Activated CD4-positive, alpha-beta T cell treated with anti-CD3 and anti-CD28 coated beads, Interleukin-2, amount 10 ng/mL, durations not matched to agents 7 days and 5 days (primary cell): ENCODE measurements around the gene NDUFS4. TPM values are rescaled to one million over a fixed set of nuclear protein-coding genes. Genes with fewer than 3 reads are reported as not detected.
"Not testable (repeated sequence)": the region's sequence is repeated elsewhere in the genome, so short reads cannot be mapped to it uniquely, and the experiment has no call there.

Experiments
- CTCF ChIA-PET: fragments of 350-600 bp; sonication (Branson Sonifier 250); formaldehyde crosslinking; loops from one replicate; lab custom pipeline; 2021; ENCODE audit warnings: antibody characterized with exemption; lab: Charles Lee
- POLR2A ChIA-PET: fragments of 350-600 bp; sonication (Branson Sonifier 250); formaldehyde crosslinking; loops from one replicate; lab custom pipeline; 2021; ENCODE audit warnings: antibody characterized with exemption; lab: Charles Lee
- DNase-seq: peaks from one replicate; pipeline ENCODE4 v3.0.0-alpha.2; 2020
- H3K27ac Mint-ChIP-seq: one replicate; pipeline ENCODE4 v1.8.0; 2021; ENCODE audit warnings: mild to moderate bottlenecking, moderate library complexity, mixed read lengths
- H3K27me3 Mint-ChIP-seq: one replicate; pipeline ENCODE4 v1.8.0; 2021; ENCODE audit warnings: mixed read lengths
- H3K36me3 Mint-ChIP-seq: one replicate; pipeline ENCODE4 v1.8.0; 2021; ENCODE audit warnings: low read depth, mixed read lengths
- H3K4me1 Mint-ChIP-seq: one replicate; pipeline ENCODE4 v1.8.0; 2021; ENCODE audit warnings: mixed read lengths
- H3K4me3 Mint-ChIP-seq: one replicate; pipeline ENCODE4 v1.8.0; 2021; ENCODE audit warnings: mild to moderate bottlenecking, moderate library complexity, mixed read lengths
- H3K9me3 Mint-ChIP-seq: one replicate; pipeline ENCODE4 v1.8.0; 2021; ENCODE audit warnings: mixed read lengths
- total RNA-seq, 2 experiments: library from RNA; stranded (reverse); gene quantifications; one replicate each; pipeline ENCODE4 v1.2.3, GENCODE V29; 2021

Gene NDUFS4
- total RNA-seq: 10 to 100 TPM; 43.2 to 46.8 TPM

GRCh38 chr5:53560506-53561191 lies at the start of gene NDUFS4:
NDUFS4 (plus strand) TSS chr5:53560639; CDS start chr5:53560663, 24 bp downstream.
- Mint-ChIP-seq H3K27me3 (peaks cover 20% of the 10 kb centered on the region), H3K9me3 (peaks cover 8% of the 10 kb centered on the region), H3K27ac (peak within 1 kb of the TSS; percentile 96), H3K4me3 (peak within 1 kb of the TSS; percentile 94), H3K4me1 (peaks cover 28% of the 10 kb centered on the region), H3K36me3 (peaks cover 7% of the 10 kb centered on the region)
- CTCF ChIA-PET: interaction anchor here (1.2 kb wide), 1 partner anchor 9 kb away, joined by 3 read pairs; no protein-coding TSS in a partner anchor
- POLR2A ChIA-PET: no interaction called here
- DNase-seq: peak; percentile 87

GRCh38 chr5:53512539-53512938 lies 47.9 kb upstream of the NDUFS4 start:
- H3K4me3 Mint-ChIP-seq: no peak overlapping the region
- no peaks in the 10 kb centered on the region for H3K36me3 Mint-ChIP-seq
- peaks cover 5% of the 10 kb centered on the region for H3K9me3 Mint-ChIP-seq
- DNase-seq: no peak
- H3K4me1 Mint-ChIP-seq: no peaks in the 10 kb centered on the region
- ChIA-PET POLR2A (no interaction called here), CTCF (no interaction called here)
- peaks cover 10% of the 10 kb centered on the region for H3K27me3 Mint-ChIP-seq
- H3K27ac Mint-ChIP-seq: no peak overlapping the region

- ChIA-PET CTCF (no interaction called here), POLR2A (no interaction called here)
- Mint-ChIP-seq H3K4me3 (no peak overlapping the region), H3K9me3 (no peaks in the 10 kb centered on the region), H3K36me3 (no peaks in the 10 kb centered on the region), H3K27ac (no peak overlapping the region), H3K27me3 (peaks cover 15% of the 10 kb centered on the region), H3K4me1 (no peaks in the 10 kb centered on the region)
- no peak for DNase-seq
Measured at GRCh38 chr5:53515988-53516387, 44.5 kb upstream of the NDUFS4 start.

GRCh38 chr5:53520813-53521212 lies 39.6 kb upstream of the NDUFS4 start:
- no peaks in the 10 kb centered on the region for H3K9me3 Mint-ChIP-seq
- no peak overlapping the region for H3K27ac Mint-ChIP-seq
- H3K4me3 Mint-ChIP-seq: no peak overlapping the region
- peaks cover 13% of the 10 kb centered on the region for H3K27me3 Mint-ChIP-seq
- DNase-seq: no peak
- ChIA-PET CTCF (no interaction called here), POLR2A (no interaction called here)
- H3K4me1 Mint-ChIP-seq: no peaks in the 10 kb centered on the region
- no peaks in the 10 kb centered on the region for H3K36me3 Mint-ChIP-seq

GRCh38 chr5:53537711-53538110 lies 22.7 kb upstream of the NDUFS4 start:
- Mint-ChIP-seq H3K9me3 (peaks cover 2% of the 10 kb centered on the region), H3K27ac (no peak overlapping the region), H3K27me3 (peaks cover 25% of the 10 kb centered on the region), H3K36me3 (no peaks in the 10 kb centered on the region), H3K4me3 (no peak overlapping the region), H3K4me1 (no peaks in the 10 kb centered on the region)
- DNase-seq: no peak
- POLR2A ChIA-PET: no interaction called here
- CTCF ChIA-PET: no interaction called here

- H3K4me1 Mint-ChIP-seq, H3K27ac Mint-ChIP-seq, DNase-seq, CTCF ChIA-PET, H3K36me3 Mint-ChIP-seq, H3K4me3 Mint-ChIP-seq, POLR2A ChIA-PET, H3K9me3 Mint-ChIP-seq: not testable (repeated sequence)
- peaks cover 29% of the 10 kb centered on the region for H3K27me3 Mint-ChIP-seq
Measured at GRCh38 chr5:53540739-53541138, 19.7 kb upstream of the NDUFS4 start.

GRCh38 chr5:53541859-53542258 lies 18.6 kb upstream of the NDUFS4 start:
- Mint-ChIP-seq H3K36me3 (no peaks in the 10 kb centered on the region), H3K27ac (no peak overlapping the region), H3K4me3 (no peak overlapping the region), H3K27me3 (peaks cover 25% of the 10 kb centered on the region), H3K4me1 (peaks cover 3% of the 10 kb centered on the region), H3K9me3 (peaks cover 2% of the 10 kb centered on the region)
- POLR2A ChIA-PET: no interaction called here
- no peak for DNase-seq
- CTCF ChIA-PET: no interaction called here

- H3K4me3 Mint-ChIP-seq: no peak overlapping the region
Measured at GRCh38 chr5:53542926-53543325, 17.5 kb upstream of the NDUFS4 start.

GRCh38 chr5:53543401-53543800 lies 17.0 kb upstream of the NDUFS4 start:
- Mint-ChIP-seq H3K4me1 (peaks cover 3% of the 10 kb centered on the region), H3K9me3 (peaks cover 2% of the 10 kb centered on the region), H3K36me3 (no peaks in the 10 kb centered on the region), H3K4me3 (no peak overlapping the region), H3K27me3 (peaks cover 17% of the 10 kb centered on the region), H3K27ac (no peak overlapping the region)
- no peak for DNase-seq
- ChIA-PET POLR2A (no interaction called here), CTCF (no interaction called here)

More at GRCh38 chr5:53542926-53543325, 17.5 kb upstream of the NDUFS4 start:
- Mint-ChIP-seq H3K4me1 (peaks cover 3% of the 10 kb centered on the region), H3K9me3 (peaks cover 2% of the 10 kb centered on the region), H3K27ac (no peak overlapping the region), H3K27me3 (peaks cover 18% of the 10 kb centered on the region), H3K36me3 (no peaks in the 10 kb centered on the region)
- ChIA-PET CTCF (interaction anchor here (0.6 kb wide), 1 partner anchor 63 kb away, joined by 4 read pairs; no protein-coding TSS in a partner anchor), POLR2A (no interaction called here)
- no peak for DNase-seq

GRCh38 chr5:53545744-53546143 lies 14.7 kb upstream of the NDUFS4 start:
- POLR2A ChIA-PET: no interaction called here
- H3K27ac Mint-ChIP-seq: no peak overlapping the region
- CTCF ChIA-PET: interaction anchor here (0.6 kb wide), 1 partner anchor 14 kb away, joined by 3 read pairs; no protein-coding TSS in a partner anchor
- peaks cover 3% of the 10 kb centered on the region for H3K4me1 Mint-ChIP-seq
- no peaks in the 10 kb centered on the region for H3K36me3 Mint-ChIP-seq
- no peak for DNase-seq
- no peaks in the 10 kb centered on the region for H3K9me3 Mint-ChIP-seq
- peaks cover 17% of the 10 kb centered on the region for H3K27me3 Mint-ChIP-seq
- no peak overlapping the region for H3K4me3 Mint-ChIP-seq

- Mint-ChIP-seq H3K36me3 (no peaks in the 10 kb centered on the region), H3K27ac (no peak overlapping the region), H3K9me3 (no peaks in the 10 kb centered on the region), H3K4me1 (peaks cover 3% of the 10 kb centered on the region), H3K4me3 (no peak overlapping the region), H3K27me3 (peaks cover 10% of the 10 kb centered on the region)
- DNase-seq: no peak
- POLR2A ChIA-PET: no interaction called here
- CTCF ChIA-PET: no interaction called here
Measured at GRCh38 chr5:53547226-53547625, 13.2 kb upstream of the NDUFS4 start.

GRCh38 chr5:53548501-53548900 lies 11.9 kb upstream of the NDUFS4 start:
- H3K27ac Mint-ChIP-seq, POLR2A ChIA-PET, H3K4me3 Mint-ChIP-seq: not testable (repeated sequence)

GRCh38 chr5:53549792-53550191 lies 10.6 kb upstream of the NDUFS4 start:
- H3K27ac Mint-ChIP-seq: no peak overlapping the region
- no peaks in the 10 kb centered on the region for H3K36me3 Mint-ChIP-seq
- no peaks in the 10 kb centered on the region for H3K4me1 Mint-ChIP-seq
- H3K27me3 Mint-ChIP-seq: peaks cover 7% of the 10 kb centered on the region
- ChIA-PET POLR2A (no interaction called here), CTCF (no interaction called here)
- no peak overlapping the region for H3K4me3 Mint-ChIP-seq
- no peaks in the 10 kb centered on the region for H3K9me3 Mint-ChIP-seq
- no peak for DNase-seq

More at GRCh38 chr5:53548501-53548900, 11.9 kb upstream of the NDUFS4 start:
- DNase-seq, H3K27me3 Mint-ChIP-seq, H3K4me1 Mint-ChIP-seq, H3K36me3 Mint-ChIP-seq, H3K9me3 Mint-ChIP-seq, CTCF ChIA-PET: not testable (repeated sequence)

GRCh38 chr5:53552561-53552960 lies 7.9 kb upstream of the NDUFS4 start:
- Mint-ChIP-seq H3K4me3 (no peak overlapping the region), H3K4me1 (no peaks in the 10 kb centered on the region), H3K27ac (no peak overlapping the region), H3K27me3 (peaks cover 25% of the 10 kb centered on the region), H3K9me3 (no peaks in the 10 kb centered on the region), H3K36me3 (no peaks in the 10 kb centered on the region)
- DNase-seq: no peak
- POLR2A ChIA-PET: no interaction called here
- CTCF ChIA-PET: no interaction called here
